Hematopoietic multipotent progenitor cell treated with erythropoietin and hydrocortisone succinate and interleukin-3 and kit ligand, for 6 days (in vitro differentiated cells): Measurements from ENCODE around the gene DNAAF3.
A peak's percentile ranks its signal among the peaks of the same experiment; 100 is the strongest.

Experiments
- DNase-seq: peaks from one replicate; pipeline ENCODE4 v3.0.0-alpha.2; 2015

Gene DNAAF3

GRCh38 chr19:55152017-55152416 is 14.4 kb downstream of the DNAAF3 start:
- no peak for DNase-seq

GRCh38 chr19:55149078-55150003 is 17.1 kb downstream of the DNAAF3 start, which contains the start of gene TNNT1:
Gene TNNT1 (minus strand): TSS chr19:55149206. CDS start chr19:55147157, 2,049 bp downstream.
- DNase-seq: no peak

- no peak for DNase-seq
Observed at GRCh38 chr19:55147545-55148251, 18.7 kb downstream of the DNAAF3 start.

DNA sequence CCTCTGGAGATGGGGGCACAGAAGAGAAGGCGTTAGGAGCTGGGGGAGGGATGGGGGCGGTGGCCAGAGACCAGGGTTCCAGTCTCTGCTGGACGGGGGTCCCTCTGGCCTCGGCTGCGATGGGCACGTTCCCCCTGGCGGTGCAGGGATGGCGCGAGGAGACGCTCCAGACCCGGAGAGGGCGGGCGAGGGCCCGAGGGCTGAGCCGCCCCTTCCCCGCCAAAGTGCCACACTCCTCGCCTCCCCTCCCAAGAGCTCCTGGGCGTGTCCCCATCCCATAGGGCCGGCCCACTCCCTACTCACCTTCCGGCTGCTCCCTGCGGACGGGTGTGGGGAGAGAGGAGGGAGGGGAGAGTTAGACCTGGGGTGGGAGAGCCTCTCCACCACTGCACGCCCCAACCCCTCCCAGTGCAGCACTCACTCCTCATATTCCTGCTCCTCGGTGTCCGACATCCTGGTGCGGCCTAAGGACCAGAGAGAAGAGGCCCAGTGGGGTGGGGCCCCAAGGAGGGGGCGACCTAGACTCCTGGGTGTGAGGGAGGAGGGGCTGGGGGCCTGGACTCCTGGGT is 19.6 kb downstream of the DNAAF3 start:
- DNase-seq: no peak

DNA sequence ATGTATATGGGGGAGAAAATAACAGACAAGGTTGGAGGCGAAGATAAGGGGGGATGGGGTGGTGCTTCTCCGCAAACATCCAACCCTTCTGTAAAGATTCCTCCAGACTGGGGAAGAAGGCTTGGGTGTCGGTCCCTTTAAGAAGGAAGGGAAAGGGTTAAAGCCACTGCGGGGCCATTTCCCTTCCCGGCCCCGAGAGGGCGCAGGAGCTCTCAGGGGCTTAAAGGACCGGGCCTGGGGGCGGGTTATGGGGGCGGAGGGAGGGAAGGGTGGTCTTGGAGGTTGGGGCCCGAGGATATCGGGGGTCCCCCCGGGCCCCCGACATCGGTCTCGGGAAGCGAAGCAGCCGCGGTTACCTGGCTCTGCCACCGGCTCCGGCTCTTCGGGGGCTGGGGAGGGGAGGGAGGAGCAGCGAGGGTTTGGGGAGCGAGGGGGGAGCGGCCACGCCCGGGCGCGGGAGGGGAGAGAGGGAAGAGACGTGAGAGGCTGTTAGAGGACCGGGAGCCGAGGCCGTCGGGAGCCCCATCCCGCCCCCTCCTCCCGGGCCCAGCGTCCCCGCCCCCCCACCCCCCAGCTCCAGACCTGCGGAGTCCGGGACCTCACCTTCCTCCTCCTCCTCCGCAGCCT is 20.2 kb downstream of the DNAAF3 start:
- peak; percentile 77 for DNase-seq

DNA sequence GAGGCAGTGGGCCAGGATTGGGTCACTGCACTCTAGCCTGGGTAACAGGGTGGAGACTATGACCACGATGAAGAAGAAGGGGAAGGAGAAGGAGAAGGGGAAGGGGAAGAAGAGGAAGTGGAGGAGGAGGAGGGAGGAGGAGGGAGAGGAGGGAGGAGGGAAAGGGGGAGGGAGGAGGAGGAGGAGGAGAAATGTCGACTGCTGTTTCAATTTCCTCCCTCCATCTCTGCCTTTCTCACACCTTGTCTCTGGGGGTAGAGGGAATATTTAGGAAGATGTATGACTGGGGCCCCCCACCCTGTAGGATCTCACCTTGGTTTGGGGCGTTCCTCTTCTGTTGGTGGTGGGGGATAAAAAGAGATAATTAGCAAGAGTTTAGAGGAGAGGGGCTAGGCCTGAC is 21.2 kb downstream of the DNAAF3 start:
- DNase-seq: no peak

DNA sequence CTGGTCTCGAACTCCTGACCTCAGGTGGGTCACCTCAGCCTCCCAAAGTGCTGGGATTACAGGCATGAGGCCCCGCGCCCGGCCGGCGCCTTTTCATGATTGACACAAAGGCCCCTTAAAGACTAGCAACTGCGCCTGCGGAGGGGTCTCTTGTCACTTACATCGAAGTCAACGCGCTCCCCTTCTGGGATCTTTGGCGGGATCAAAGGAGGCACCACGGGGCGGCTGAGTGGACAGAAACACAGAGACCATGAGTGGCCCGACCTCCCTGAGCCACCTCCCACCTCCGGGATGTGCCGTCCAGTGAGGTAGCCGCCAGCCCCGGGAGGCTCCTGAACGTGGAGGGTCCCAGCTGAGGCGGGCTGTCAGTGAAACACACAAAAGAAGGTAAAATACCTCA is 24.7 kb downstream of the DNAAF3 start:
- peak; percentile 16 for DNase-seq

- DNase-seq: no peak
Observed at GRCh38 chr19:55137915-55138314, 28.5 kb downstream of the DNAAF3 start.

DNA sequence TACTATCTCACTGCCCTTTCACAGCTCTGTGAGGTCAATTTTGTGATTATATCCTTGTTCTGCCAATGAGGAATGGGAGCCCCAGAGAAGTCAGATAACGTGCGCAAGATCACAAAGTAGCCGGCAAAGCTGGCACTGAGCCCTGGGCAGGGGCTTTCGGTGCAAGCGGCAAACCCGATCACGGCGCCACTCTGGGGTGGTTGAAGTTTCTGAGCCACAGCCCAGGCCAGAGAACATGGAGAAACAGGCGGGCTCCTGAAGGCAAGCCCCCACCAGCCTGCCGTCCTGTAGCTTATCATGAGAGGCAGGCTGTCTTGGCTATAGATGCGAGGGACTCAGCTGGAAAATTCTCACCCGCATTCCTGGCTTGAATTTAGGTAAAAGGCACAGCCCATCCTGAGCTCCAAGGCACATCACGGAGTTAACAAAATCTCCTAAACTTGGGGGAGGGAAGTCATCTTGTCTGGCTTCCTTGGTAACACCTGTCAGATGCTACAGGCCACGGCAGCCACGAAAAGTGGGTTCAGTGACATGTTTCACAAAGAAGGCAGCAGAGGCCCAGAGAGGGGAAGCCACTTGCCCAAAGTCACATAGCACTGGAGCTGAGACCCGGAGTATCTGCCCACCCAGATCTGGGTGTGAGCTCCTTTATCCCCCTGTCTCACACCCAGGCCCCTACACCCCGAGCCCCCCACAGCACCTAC is 29.9 kb downstream of the DNAAF3 start:
- DNase-seq: peak; percentile 7

- DNase-seq: no peak
Observed at GRCh38 chr19:55134736-55135135, 31.7 kb downstream of the DNAAF3 start.

- peak; percentile 43 for DNase-seq
Observed at GRCh38 chr19:55133639-55134444, 32.6 kb downstream of the DNAAF3 start.

DNA sequence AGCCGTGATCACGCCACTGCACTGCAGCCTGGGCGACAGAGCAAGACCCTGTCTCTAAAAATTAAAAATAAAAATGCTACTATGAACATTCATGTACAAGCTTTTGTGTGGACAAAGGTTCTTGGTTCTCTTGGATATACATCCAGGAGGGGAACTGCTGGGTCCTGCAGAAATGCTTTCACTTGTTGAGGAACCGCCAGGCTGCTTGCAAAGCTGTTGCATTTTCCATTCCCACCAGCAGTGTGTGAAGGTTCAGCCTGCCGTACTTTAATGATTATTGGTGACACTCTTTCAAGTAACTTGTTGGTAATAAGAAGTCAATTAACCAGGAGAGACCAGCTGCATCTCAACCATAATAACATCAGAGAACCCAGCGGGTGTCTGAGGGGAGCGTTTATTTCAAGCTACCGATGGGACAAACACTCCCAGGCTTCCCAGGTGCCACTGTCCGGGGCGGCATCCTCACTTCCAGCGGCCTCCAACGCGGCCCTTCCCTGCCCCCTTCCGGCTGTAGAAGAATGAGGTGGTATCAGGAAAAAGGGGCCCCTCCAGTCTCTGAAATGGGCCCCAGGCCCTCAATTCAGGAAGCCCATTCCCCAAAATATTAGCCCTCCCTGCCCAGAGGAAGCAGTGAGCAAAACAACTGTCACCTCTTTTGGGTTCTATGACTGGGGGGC is 33.8 kb downstream of the DNAAF3 start:
- DNase-seq: peak; percentile 44

DNA sequence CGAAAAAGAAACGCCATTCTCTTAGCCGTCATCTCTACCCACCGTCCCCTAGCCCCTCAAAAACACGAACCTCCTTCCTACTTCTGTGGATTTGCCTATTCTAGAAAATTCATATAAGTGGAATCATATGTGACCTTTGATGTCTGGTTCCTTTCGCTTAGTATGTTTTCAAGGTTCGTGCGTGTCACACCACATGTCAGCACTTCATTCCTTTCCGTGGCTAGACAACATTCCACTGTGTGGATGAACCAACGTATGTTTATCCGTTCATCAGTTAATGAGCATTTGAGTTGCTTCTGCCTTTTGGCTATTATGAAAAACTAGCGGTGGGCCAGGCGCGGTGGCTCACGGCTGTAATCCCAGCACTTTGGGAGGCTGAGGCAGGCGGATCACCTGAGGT is 35.0 kb downstream of the DNAAF3 start:
- no peak for DNase-seq

DNA sequence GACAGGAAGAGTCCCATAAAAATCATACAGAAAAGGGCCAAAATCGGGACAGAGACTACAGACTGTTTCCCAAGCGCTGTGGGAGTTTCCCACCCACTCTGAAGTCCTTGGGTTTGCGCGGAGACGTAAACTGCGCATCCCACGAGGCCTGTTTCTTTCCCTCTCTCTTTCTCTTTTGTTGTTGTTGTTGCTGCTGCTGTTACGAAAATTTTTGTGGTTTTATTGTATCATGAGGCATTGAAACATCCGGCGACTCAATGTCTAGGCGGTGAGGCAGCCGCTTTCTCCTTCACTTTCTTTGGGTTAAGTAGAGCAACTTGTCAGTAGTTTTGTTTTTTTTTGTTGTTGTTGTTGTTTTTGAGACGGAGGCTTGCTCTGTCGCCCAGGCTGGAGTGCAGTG is 47.4 kb downstream of the DNAAF3 start:
- peak; percentile 47 for DNase-seq

GRCh38 chr19:55118401-55118991 is 47.9 kb downstream of the DNAAF3 start:
- DNase-seq: peak; percentile 87

- peak; percentile 99 for DNase-seq
Observed at GRCh38 chr19:55117663-55118391, 48.6 kb downstream of the DNAAF3 start.

DNA sequence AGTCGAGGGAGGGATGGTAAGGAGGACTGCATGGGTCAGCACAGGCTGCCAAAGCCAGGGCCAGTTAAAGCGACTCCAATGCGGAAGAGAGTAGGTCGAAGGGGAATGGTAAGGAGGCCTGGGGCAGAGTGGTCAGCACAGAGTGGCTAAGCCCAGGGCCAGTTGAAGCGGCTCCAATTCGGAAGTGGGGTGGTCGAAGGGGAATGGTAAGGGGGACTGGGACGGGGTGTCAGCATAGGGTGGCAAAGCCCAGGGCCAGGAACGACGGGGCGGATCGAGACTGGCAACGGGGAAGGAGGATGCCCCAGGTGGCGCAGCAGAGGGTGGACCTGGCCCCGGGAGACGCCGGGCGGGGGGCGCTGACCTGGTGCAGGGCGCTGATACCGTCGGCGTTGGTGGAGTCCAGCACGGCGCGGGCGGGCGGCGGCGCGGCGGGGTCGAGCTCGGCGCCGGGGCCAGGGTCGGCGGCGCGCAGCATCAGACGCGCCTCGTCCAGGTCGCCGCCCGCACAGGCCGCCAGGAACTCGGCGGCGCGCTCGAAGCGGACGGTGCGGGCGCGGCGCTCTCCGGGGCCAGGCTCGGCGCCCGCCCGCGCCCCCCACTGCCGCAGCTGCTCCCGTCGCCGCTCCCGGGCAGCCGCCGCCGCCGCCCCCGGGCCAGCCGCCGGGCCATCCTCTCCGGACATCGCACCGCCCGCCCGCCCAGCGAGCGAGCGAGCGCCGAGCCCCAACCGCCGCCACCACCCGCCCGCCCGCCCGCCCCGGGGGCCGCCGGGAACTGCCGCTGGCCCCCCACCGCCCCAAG is 49.4 kb downstream of the DNAAF3 start, which contains the start of gene PPP1R12C:
Gene PPP1R12C, minus strand, starts transcription at position 779 of the 804 bp plus-strand sequence. Its CDS starts 94 bp downstream, at position 685.
- DNase-seq: peak; percentile 25

GRCh38 chr19:55116232-55116858 is 50.1 kb downstream of the DNAAF3 start:
- peak; percentile 74 for DNase-seq
